ENCODE measurements around the gene CYP3A5.

The CYP3A5 gene

GRCh38 chr7:99616359-99617191 lies 63.2 kb downstream of the CYP3A5 start, which contains the start of gene ZSCAN25 (continued):
- TF ChIP-seq ZNF280D (tag by site-specific recombination; IDR thresholded peaks at IDR 0.05) (peak; percentile 93), PRDM4 (tag by site-specific recombination; IDR thresholded peaks at IDR 0.05) (no peak), ZNF350 (tag by site-specific recombination; IDR thresholded peaks at IDR 0.05) (no peak), ZNF112 (tag by site-specific recombination; IDR thresholded peaks at IDR 0.05) (no peak), ZBTB49 (tag by site-specific recombination; IDR thresholded peaks at IDR 0.05; ENCODE audit: low read depth) (no peak), HOXD13 (CRISPR knock-in tag; IDR thresholded peaks at IDR 0.05; ENCODE audit: borderline replicate concordance) (no peak), KLF7 (tag by site-specific recombination; IDR thresholded peaks at IDR 0.05; ENCODE audit: borderline replicate concordance) (no peak), BCL11A (tag by site-specific recombination; IDR thresholded peaks at IDR 0.05; ENCODE audit: low read depth) (no peak; the same call in 1 of the 2 replicates), ZNF398 (tag by site-specific recombination; IDR thresholded peaks at IDR 0.05) (0 out of 2 replicates have a peak, but pooled peaks have one; percentile 19), ZSCAN5A (tag by site-specific recombination; IDR thresholded peaks at IDR 0.05) (0 out of 2 replicates have a peak, but pooled peaks have one; percentile 33), ZNF830 (tag by site-specific recombination; IDR thresholded peaks at IDR 0.05; ENCODE audit: low read depth) (no peak), ZNF449 (tag by site-specific recombination; IDR thresholded peaks at IDR 0.05) (no peak), ZNF645 (tag by site-specific recombination; IDR thresholded peaks at IDR 0.05) (no peak), ZNF148 (tag by site-specific recombination; IDR thresholded peaks at IDR 0.05; ENCODE audit: borderline replicate concordance) (0 out of 2 replicates have a peak, but pooled peaks have one; percentile 45), KLF17 (tag by site-specific recombination; IDR thresholded peaks at IDR 0.05) (peak; percentile 56), OVOL3 (tag by site-specific recombination; IDR thresholded peaks at IDR 0.05) (peak; percentile 75; the same call in 1 of the 2 replicates), ZNF76 (tag by site-specific recombination; IDR thresholded peaks at IDR 0.05; ENCODE audit: borderline replicate concordance, low read depth) (peak; percentile 78), ZNF843 (tag by site-specific recombination; IDR thresholded peaks at IDR 0.05) (peak; percentile 74), ZSCAN16 (tag by site-specific recombination; IDR thresholded peaks at IDR 0.05) (no peak)
